IPS DF 6.9 (cell line): Measurements from ENCODE around the gene SETBP1.

Source experiments
- DNase-seq: peaks from one replicate; pipeline ENCODE4 v3.0.0-alpha.2; 2013; ENCODE audit warnings: low read depth, low spot score
- H3K27ac ChIP-seq: one replicate; pipeline ENCODE4 v1.5.1; 2013; ENCODE audit warnings: low read length, control low read depth
- H3K27me3 ChIP-seq: 2 replicates; pipeline ENCODE4 v1.6.1; 2013; ENCODE audit warnings: mild to moderate bottlenecking, low read length; ENCODE audit not compliant: control insufficient read depth, insufficient read depth
- H3K36me3 ChIP-seq: 2 replicates; pipeline ENCODE4 v1.6.1; 2013; ENCODE audit warnings: low read length; ENCODE audit not compliant: control insufficient read depth, insufficient read depth
- H3K4me1 ChIP-seq: 2 replicates; pipeline ENCODE4 v1.6.1; 2013; ENCODE audit warnings: low read length; ENCODE audit not compliant: control insufficient read depth, insufficient read depth
- H3K4me3 ChIP-seq: 2 replicates; pipeline ENCODE4 v1.5.1; 2013; ENCODE audit warnings: mild to moderate bottlenecking, low read length
- H3K9me3 ChIP-seq: 2 replicates; pipeline ENCODE4 v1.6.1; 2013; ENCODE audit warnings: low read length, inconsistent platforms; ENCODE audit not compliant: control insufficient read depth, insufficient read depth
- WGBS: extraction: QIAGEN DNeasy Blood & Tissue Kit; methylation state at CpG from one replicate; pipeline ENCODE4 v1.1.7; 2013; ENCODE audit warnings: mixed read lengths, missing lambda C conversion rate; ENCODE audit not compliant: insufficient read length, insufficient coverage; 5-methylcytosine and 5-hydroxymethylcytosine counted together

The SETBP1 gene

GRCh38 chr18:44813586-44813985 is 132.9 kb downstream of the SETBP1 start:
- no CpG with 5 or more reads among the region's 4 CpGs for WGBS
- H3K4me1 ChIP-seq, result no peaks in the 10 kb centered on the region; the same call in 1 of the 2 replicates
- H3K27me3 ChIP-seq, result no peaks in the 10 kb centered on the region
- H3K9me3 ChIP-seq, result no peaks in the 10 kb centered on the region
- H3K4me3 ChIP-seq, result no peak overlapping the region
- H3K36me3 ChIP-seq, result no peaks in the 10 kb centered on the region
- no peak for DNase-seq
- H3K27ac ChIP-seq, result no peak overlapping the region

- no peaks in the 10 kb centered on the region for H3K36me3 ChIP-seq
- WGBS, result no CpG with 5 or more reads among the region's 6 CpGs
- H3K4me1 ChIP-seq, result no peaks in the 10 kb centered on the region; the same call in 1 of the 2 replicates
- H3K27me3 ChIP-seq, result no peaks in the 10 kb centered on the region
- no peak overlapping the region for H3K27ac ChIP-seq
- no peak for DNase-seq
- H3K4me3 ChIP-seq, result no peak overlapping the region
- H3K9me3 ChIP-seq, result no peaks in the 10 kb centered on the region
These were observed 134.4 kb downstream of the SETBP1 start for GRCh38 chr18:44815108-44815507.

- no peak for DNase-seq
- Histone ChIP-seq H3K27me3 (no peaks in the 10 kb centered on the region), H3K4me1 (no peaks in the 10 kb centered on the region; the same call in 1 of the 2 replicates), H3K27ac (no peak overlapping the region), H3K4me3 (no peak overlapping the region), H3K9me3 (no peaks in the 10 kb centered on the region), H3K36me3 (no peaks in the 10 kb centered on the region)
- no CpG with 5 or more reads among the region's 3 CpGs for WGBS
These were observed 135.4 kb downstream of the SETBP1 start for GRCh38 chr18:44816050-44816449.

- Histone ChIP-seq H3K4me1 (no peaks in the 10 kb centered on the region), H3K9me3 (no peaks in the 10 kb centered on the region), H3K36me3 (no peaks in the 10 kb centered on the region), H3K27ac (no peak overlapping the region), H3K4me3 (no peak overlapping the region), H3K27me3 (no peaks in the 10 kb centered on the region)
- WGBS, result no CpG with 5 or more reads among the region's 6 CpGs
- no peak for DNase-seq
These were observed 135.8 kb downstream of the SETBP1 start for GRCh38 chr18:44816477-44816876.

- H3K4me3 ChIP-seq, result no peak overlapping the region
- no peaks in the 10 kb centered on the region for H3K27me3 ChIP-seq
- no peak overlapping the region for H3K27ac ChIP-seq
- no peaks in the 10 kb centered on the region for H3K9me3 ChIP-seq
- no peaks in the 10 kb centered on the region for H3K4me1 ChIP-seq
- DNase-seq, result no peak
- no peaks in the 10 kb centered on the region for H3K36me3 ChIP-seq
- WGBS, result no CpG with 5 or more reads among the region's 10 CpGs
These were observed 137.3 kb downstream of the SETBP1 start for GRCh38 chr18:44817831-44818473.

GRCh38 chr18:44818668-44819403 is 138.1 kb downstream of the SETBP1 start:
- 100% methylated on average over 2 of the region's 7 CpGs for WGBS
- no peak overlapping the region for H3K27ac ChIP-seq
- no peak for DNase-seq
- no peak overlapping the region for H3K4me3 ChIP-seq
- H3K9me3 ChIP-seq, result no peaks in the 10 kb centered on the region
- H3K27me3 ChIP-seq, result no peaks in the 10 kb centered on the region
- H3K4me1 ChIP-seq, result no peaks in the 10 kb centered on the region
- no peaks in the 10 kb centered on the region for H3K36me3 ChIP-seq

GRCh38 chr18:44819944-44820510 is 139.3 kb downstream of the SETBP1 start:
- Histone ChIP-seq H3K4me3 (no peak overlapping the region), H3K36me3 (no peaks in the 10 kb centered on the region), H3K27ac (no peak overlapping the region), H3K9me3 (no peaks in the 10 kb centered on the region), H3K4me1 (no peaks in the 10 kb centered on the region), H3K27me3 (no peaks in the 10 kb centered on the region)
- DNase-seq, result no peak
- no CpG with 5 or more reads among the region's 6 CpGs for WGBS

GRCh38 chr18:44821924-44822323 is 141.2 kb downstream of the SETBP1 start:
- no CpG with 5 or more reads among the region's 1 CpG for WGBS
- no peak overlapping the region for H3K4me3 ChIP-seq
- H3K36me3 ChIP-seq, result no peaks in the 10 kb centered on the region
- no peaks in the 10 kb centered on the region for H3K4me1 ChIP-seq
- no peak overlapping the region for H3K27ac ChIP-seq
- no peaks in the 10 kb centered on the region for H3K27me3 ChIP-seq
- no peaks in the 10 kb centered on the region for H3K9me3 ChIP-seq
- no peak for DNase-seq

GRCh38 chr18:44823286-44823685 is 142.6 kb downstream of the SETBP1 start:
- Histone ChIP-seq H3K4me1 (no peaks in the 10 kb centered on the region), H3K4me3 (no peak overlapping the region), H3K27me3 (no peaks in the 10 kb centered on the region), H3K27ac (no peak overlapping the region), H3K36me3 (no peaks in the 10 kb centered on the region), H3K9me3 (no peaks in the 10 kb centered on the region)
- WGBS, result no CpG with 5 or more reads among the region's 3 CpGs
- DNase-seq, result no peak

- H3K4me1 ChIP-seq, result no peaks in the 10 kb centered on the region
- no peaks in the 10 kb centered on the region for H3K36me3 ChIP-seq
- H3K27ac ChIP-seq, result no peak overlapping the region
- DNase-seq, result no peak
- no peaks in the 10 kb centered on the region for H3K9me3 ChIP-seq
- no peak overlapping the region for H3K4me3 ChIP-seq
- H3K27me3 ChIP-seq, result no peaks in the 10 kb centered on the region
These were observed 143.1 kb downstream of the SETBP1 start for GRCh38 chr18:44823782-44824181.
